Suprapubic skin (tissue), 4 donors: ENCODE results near the gene COASY. TPM values are rescaled to one million over a fixed set of nuclear protein-coding genes. Genes with fewer than 3 reads are reported as not detected.

Experiments used
- DNase-seq, 2 donors: peaks; one replicate each; pipeline ENCODE4 v3.0.0-alpha.2; 2019; ENCODE audit warnings: low spot score in 2 of 2
- H3K27ac ChIP-seq: fragments of 200-600 bp; sonication (generic); one replicate; pipeline ENCODE4 v1.5.1; 2019
- H3K27me3 ChIP-seq: fragments of 200-600 bp; sonication (generic); one replicate; pipeline ENCODE4 v1.5.1; 2019
- H3K36me3 ChIP-seq: fragments of 200-600 bp; sonication (generic); one replicate; pipeline ENCODE4 v1.5.1; 2019
- H3K4me1 ChIP-seq: fragments of 200-600 bp; sonication (generic); one replicate; pipeline ENCODE4 v1.5.1; 2019
- H3K4me3 ChIP-seq: fragments of 200-600 bp; sonication (generic); one replicate; pipeline ENCODE4 v1.5.1; 2019; ENCODE audit warnings: mild to moderate bottlenecking
- H3K9me3 ChIP-seq: fragments of 200-600 bp; sonication (generic); one replicate; pipeline ENCODE4 v1.5.1; 2019
- EP300 ChIP-seq: sonication (generic); formaldehyde crosslinking; IDR thresholded peaks from one replicate; pipeline ENCODE4 v1.6.1; 2017; ENCODE audit warnings: antibody characterized with exemption
- POLR2A ChIP-seq, 2 donors: fragments of 450-650 bp; IDR thresholded peaks; one replicate each; pipeline ENCODE4 v1.6.1; 2017; ENCODE audit warnings: antibody characterized with exemption in 2 of 2, mild to moderate bottlenecking in 2 of 2, moderate library complexity in 2 of 2
- POLR2AphosphoS5 ChIP-seq, 3 donors: sonication (generic); formaldehyde crosslinking; IDR thresholded peaks; one replicate each; pipeline ENCODE4 v1.6.1; 2017; ENCODE audit warnings: antibody characterized with exemption in 3 of 3
- WGBS: methylation state at CpG from one replicate; pipeline ENCODE4 v1.1.5; 2018; 5-methylcytosine and 5-hydroxymethylcytosine counted together
- total RNA-seq, 4 donors: library from RNA; depleted of rRNA; stranded (reverse); fragments of >200 nt; gene quantifications; one replicate each; pipeline ENCODE4 v1.1.0, GENCODE V29; 2016
- TF ChIP-seq, protein P1 (sequence below), 2 donors: fragments of 200-600 bp in 1 of 2; fragments of 450-650 bp in 1 of 2; sonication (generic) in 1 of 2; IDR thresholded peaks; one replicate each; pipeline ENCODE4 v1.5.1; 2016 to 2019; ENCODE audit warnings: antibody characterized with exemption in 2 of 2, mild to moderate bottlenecking in 1 of 2, moderate library complexity in 1 of 2

The COASY gene
- total RNA-seq, 4 donors from 2014 or later = 41.1 to 54.0 (median 46.0) TPM

DNA sequence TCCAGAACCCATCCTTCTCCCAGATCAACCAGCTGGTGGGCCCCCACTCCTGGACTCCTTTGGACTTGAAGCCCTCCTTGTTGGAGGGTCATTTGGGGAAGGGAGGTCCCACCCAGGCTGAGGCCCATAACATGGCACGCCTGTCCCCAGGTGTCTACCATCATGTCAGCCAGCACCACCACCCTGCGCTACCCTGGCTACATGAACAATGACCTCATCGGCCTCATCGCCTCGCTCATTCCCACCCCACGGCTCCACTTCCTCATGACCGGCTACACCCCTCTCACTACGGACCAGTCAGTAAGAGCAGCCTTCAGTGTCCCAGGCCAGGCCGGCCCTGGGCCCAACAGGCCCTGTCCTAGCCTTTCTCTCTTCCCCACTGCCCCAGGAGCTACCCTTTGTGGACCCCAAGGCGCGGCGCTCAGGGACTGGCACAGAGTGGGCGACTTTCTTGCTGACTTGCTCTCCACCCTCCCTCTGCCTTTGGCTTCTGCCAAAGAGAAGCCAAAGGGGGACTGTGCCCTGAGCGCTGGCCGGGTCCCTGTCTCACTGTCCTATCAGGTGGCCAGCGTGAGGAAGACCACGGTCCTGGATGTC, 51.8 kb downstream of the COASY start:
- H3K27ac ChIP-seq = no peak overlapping the region
- no peak for TF ChIP-seq POLR2AphosphoS5 (IDR thresholded peaks at IDR 0.05)
- no peak for TF ChIP-seq POLR2A (IDR thresholded peaks at IDR 0.05)
- TF ChIP-seq EP300 = no peak
- TF ChIP-seq, protein P1, sequence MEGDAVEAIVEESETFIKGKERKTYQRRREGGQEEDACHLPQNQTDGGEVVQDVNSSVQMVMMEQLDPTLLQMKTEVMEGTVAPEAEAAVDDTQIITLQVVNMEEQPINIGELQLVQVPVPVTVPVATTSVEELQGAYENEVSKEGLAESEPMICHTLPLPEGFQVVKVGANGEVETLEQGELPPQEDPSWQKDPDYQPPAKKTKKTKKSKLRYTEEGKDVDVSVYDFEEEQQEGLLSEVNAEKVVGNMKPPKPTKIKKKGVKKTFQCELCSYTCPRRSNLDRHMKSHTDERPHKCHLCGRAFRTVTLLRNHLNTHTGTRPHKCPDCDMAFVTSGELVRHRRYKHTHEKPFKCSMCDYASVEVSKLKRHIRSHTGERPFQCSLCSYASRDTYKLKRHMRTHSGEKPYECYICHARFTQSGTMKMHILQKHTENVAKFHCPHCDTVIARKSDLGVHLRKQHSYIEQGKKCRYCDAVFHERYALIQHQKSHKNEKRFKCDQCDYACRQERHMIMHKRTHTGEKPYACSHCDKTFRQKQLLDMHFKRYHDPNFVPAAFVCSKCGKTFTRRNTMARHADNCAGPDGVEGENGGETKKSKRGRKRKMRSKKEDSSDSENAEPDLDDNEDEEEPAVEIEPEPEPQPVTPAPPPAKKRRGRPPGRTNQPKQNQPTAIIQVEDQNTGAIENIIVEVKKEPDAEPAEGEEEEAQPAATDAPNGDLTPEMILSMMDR (IDR thresholded peaks at IDR 0.05) = no peak
- peaks cover 47% of the 10 kb centered on the region for H3K36me3 ChIP-seq
- no peak overlapping the region for H3K4me3 ChIP-seq
- peaks cover 20% of the 10 kb centered on the region for H3K4me1 ChIP-seq
- H3K9me3 ChIP-seq = no peaks in the 10 kb centered on the region
- DNase-seq = peak in 1 of 2 donors; percentile 56
- H3K27me3 ChIP-seq = no peaks in the 10 kb centered on the region
- 96% methylated on average over 13 of the region's 17 CpGs for WGBS

Other genes with a start within 250 kb of the COASY start
- 100 to 1,000 TPM; 144 to 174 (median 152) TPM for gene STAT3, start 173.7 kb upstream of the COASY start, total RNA-seq
- gene CAVIN1, start 138.9 kb upstream of the COASY start, total RNA-seq = 100 to 1,000 TPM; 153 to 224 (median 182) TPM
- 100 to 1,000 TPM; 102 to 194 (median 142) TPM for gene ATP6V0A1, start 103.3 kb upstream of the COASY start, total RNA-seq
- gene NAGLU, start 25.9 kb upstream of the COASY start, total RNA-seq = 10 to 100 TPM; 19.8 to 40.1 (median 30.4) TPM
- gene HSD17B1, start 9.2 kb upstream of the COASY start, total RNA-seq = 1 to 10 TPM; 1.2 to 8.8 (median 3.2) TPM
- 10 to 100 TPM; 34.7 to 62.5 (median 44.3) TPM for gene MLX, start 5.0 kb downstream of the COASY start, total RNA-seq
- 1 to 10 TPM; 2.3 to 4.0 (median 3.6) TPM for gene PSMC3IP, start 15.6 kb downstream of the COASY start, total RNA-seq
- gene RETREG3, start 47.2 kb downstream of the COASY start, total RNA-seq = 10 to 100 TPM; 87.9 to 97.0 (median 91.1) TPM
- 10 to 100 TPM; 28.6 to 55.3 (median 54.2) TPM for gene TUBG1, start 47.5 kb downstream of the COASY start, total RNA-seq
- gene TUBG2, start 97.1 kb downstream of the COASY start, total RNA-seq = 10 to 100 TPM; 10.9 to 32.3 (median 12.7) TPM
- 10 to 100 TPM; 38.7 to 58.4 (median 45.3) TPM for gene PLEKHH3, start 114.8 kb downstream of the COASY start, total RNA-seq
- 1 to 10 TPM in 2 of 4 donors, under 1 TPM in 2; 0.29 to 1.2 (median 0.85) TPM for gene CCR10, start 119.7 kb downstream of the COASY start, total RNA-seq
- gene CNTNAP1, start 120.4 kb downstream of the COASY start, total RNA-seq = 1 to 10 TPM in 3 of 4 donors, under 1 TPM in 1; 0.79 to 3.3 (median 1.2) TPM
- 100 to 1,000 TPM in 1 of 4 donors, 10 to 100 TPM in 3; 33.2 to 105 (median 51.0) TPM for gene EZH1, start 182.9 kb downstream of the COASY start, total RNA-seq
- gene RAMP2, start 199.1 kb downstream of the COASY start, total RNA-seq = 10 to 100 TPM in 3 of 4 donors, 1 to 10 TPM in 1; 5.2 to 21.8 (median 14.7) TPM
- 10 to 100 TPM; 49.1 to 66.5 (median 59.0) TPM for gene VPS25, start 211.3 kb downstream of the COASY start, total RNA-seq
- 1 to 10 TPM in 1 of 4 donors, under 1 TPM in 2, not detected in 1; 0.40 to 1.1 (median 0.98) TPM for gene WNK4, start 218.5 kb downstream of the COASY start, total RNA-seq
- 10 to 100 TPM; 32.7 to 59.1 (median 49.5) TPM for gene COA3, start 236.6 kb downstream of the COASY start, total RNA-seq
- under 1 TPM in 1 of 4 donors, not detected in 3; 0.42 TPM for gene CNTD1, start 236.7 kb downstream of the COASY start, total RNA-seq